Neural cell (in vitro differentiated cells): ENCODE results near the gene TPSAB1. TPM values are rescaled to one million over a fixed set of nuclear protein-coding genes. Genes with fewer than 3 reads are reported as not detected.

Experiments used
- H2AFZ ChIP-seq: fragments of 200-600, 300-800 bp; sonication (generic), shearing (Covaris generic); 2 replicates; pipeline ENCODE4 v1.6.0; 2014; ENCODE audit warnings: low read depth, mild to moderate bottlenecking, antibody characterized with exemption, low read length, moderate library complexity
- H3F3A ChIP-seq: fragments of 200-600 bp; shearing (Covaris generic); 2 replicates; pipeline ENCODE4 v1.6.1; 2016; ENCODE audit warnings: mild to moderate bottlenecking, moderate library complexity, mixed read lengths, antibody characterized with exemption, low read length; ENCODE audit not compliant: insufficient read depth, poor library complexity, severe bottlenecking
- H3K27ac ChIP-seq: fragments of 200-600, 300-800 bp; sonication (generic), shearing (Covaris generic); 2 replicates; pipeline ENCODE4 v1.5.1; 2014; ENCODE audit warnings: mild to moderate bottlenecking, low read length, moderate library complexity
- H3K27me3 ChIP-seq: fragments of 300-800, 200-600 bp; sonication (generic), shearing (Covaris generic); 2 replicates; pipeline ENCODE4 v1.6.0; 2014; ENCODE audit warnings: mild to moderate bottlenecking, low read depth, low read length, moderate library complexity; ENCODE audit not compliant: insufficient read depth
- H3K36me3 ChIP-seq: fragments of 300-800, 200-600 bp; sonication (generic), shearing (Covaris generic); 2 replicates; pipeline ENCODE4 v1.5.1; 2014; ENCODE audit warnings: mild to moderate bottlenecking, antibody characterized with exemption, low read length, moderate library complexity; ENCODE audit not compliant: insufficient read depth
- H3K4me2 ChIP-seq: fragments of 300-800, 200-600 bp; sonication (generic), shearing (Covaris generic); 2 replicates; pipeline ENCODE4 v1.6.0; 2014; ENCODE audit warnings: mild to moderate bottlenecking, low read length
- H3K4me3 ChIP-seq: fragments of 300-800, 200-600 bp; sonication (generic), shearing (Covaris generic); 2 replicates; pipeline ENCODE4 v1.5.1; 2014; ENCODE audit warnings: mild to moderate bottlenecking, low read length, moderate library complexity
- H3K79me2 ChIP-seq: fragments of 200-600 bp; shearing (Covaris generic); replicated peaks from 2 replicates; pipeline ENCODE4 v1.6.0; 2014; ENCODE audit warnings: mild to moderate bottlenecking, low read length, moderate library complexity; ENCODE audit not compliant: insufficient read depth
- H3K9ac ChIP-seq: fragments of 300-800, 200-600 bp; sonication (generic), shearing (Covaris generic); 2 replicates; pipeline ENCODE4 v1.6.1; 2016; ENCODE audit warnings: mild to moderate bottlenecking, low read length, mixed read lengths
- H3K9me2 ChIP-seq: fragments of 200-600 bp; shearing (Covaris generic); 2 replicates; pipeline ENCODE4 v1.6.1; 2016; ENCODE audit warnings: mild to moderate bottlenecking, low read length, mixed read lengths; ENCODE audit not compliant: insufficient read depth
- H3K9me3 ChIP-seq: fragments of 200-600, 300-800 bp; sonication (generic), shearing (Covaris generic); 2 replicates; pipeline ENCODE4 v1.6.1; 2016; ENCODE audit warnings: mild to moderate bottlenecking, mixed run types, low read length, moderate library complexity, mixed read lengths
- H4K20me1 ChIP-seq: fragments of 200-600 bp; shearing (Covaris generic); 2 replicates; pipeline ENCODE4 v1.6.1; 2016; ENCODE audit warnings: mild to moderate bottlenecking, mixed run types; ENCODE audit not compliant: insufficient read depth
- EP300 ChIP-seq: fragments of 450-650 bp; conservative IDR thresholded peaks from 2 replicates; pipeline ENCODE4 v1.6.1; 2014; ENCODE audit warnings: antibody characterized with exemption, mild to moderate bottlenecking, moderate library complexity; ENCODE audit not compliant: poor library complexity, severe bottlenecking
- EZH2 ChIP-seq: fragments of 200-600, 300-800 bp; shearing (Covaris generic), sonication (generic); IDR thresholded peaks from 2 replicates; pipeline ENCODE4 v1.6.1; 2014; ENCODE audit warnings: antibody characterized with exemption, low read length, borderline replicate concordance, mild to moderate bottlenecking; ENCODE audit not compliant: insufficient read depth, poor library complexity, severe bottlenecking
- MXI1 ChIP-seq: fragments of 450-650 bp; conservative IDR thresholded peaks from 2 replicates; pipeline ENCODE4 v1.6.1; 2014; ENCODE audit warnings: antibody characterized with exemption, mild to moderate bottlenecking; ENCODE audit not compliant: poor library complexity, severe bottlenecking
- POLR2AphosphoS5 ChIP-seq: IDR thresholded peaks from 2 replicates; pipeline ENCODE4 v1.6.1; 2012
- RAD21 ChIP-seq: fragments of 450-650 bp; conservative IDR thresholded peaks from 2 replicates; pipeline ENCODE4 v1.6.1; 2014; ENCODE audit warnings: antibody characterized with exemption, mild to moderate bottlenecking, moderate library complexity
- REST ChIP-seq: IDR thresholded peaks from 2 replicates; pipeline ENCODE4 v1.6.1; 2012; ENCODE audit warnings: borderline replicate concordance
- SMC3 ChIP-seq: fragments of 450-650 bp; conservative IDR thresholded peaks from 2 replicates; pipeline ENCODE4 v1.6.1; 2014; ENCODE audit warnings: antibody characterized with exemption, mild to moderate bottlenecking, moderate library complexity; ENCODE audit not compliant: poor library complexity
- TAF1 ChIP-seq: IDR thresholded peaks from 2 replicates; pipeline ENCODE4 v1.6.1; 2012; ENCODE audit warnings: low read depth
- polyA plus RNA-seq: library from polyadenylated mRNA; depleted of rRNA; stranded (reverse); fragments of >200 nt; gene quantifications from 2 replicates; pipeline ENCODE4 v1.2.3, GENCODE V29; 2014
- TF ChIP-seq, protein P1 (sequence below): fragments of 450-650 bp; IDR thresholded peaks from 2 replicates; pipeline ENCODE4 v1.5.1; 2014; ENCODE audit warnings: antibody characterized with exemption, mild to moderate bottlenecking, moderate library complexity; ENCODE audit not compliant: poor library complexity, severe bottlenecking

The TPSAB1 gene
- polyA plus RNA-seq, 1 donor from 2014 or later, result not detected

- H3K9me3 ChIP-seq, result no peaks in the 10 kb centered on the region
- no peaks in the 10 kb centered on the region for H4K20me1 ChIP-seq
- H2AFZ ChIP-seq, result no peak overlapping the region
- no peaks in the 10 kb centered on the region for H3K36me3 ChIP-seq
- no peaks in the 10 kb centered on the region for H3K9me2 ChIP-seq
- H3F3A ChIP-seq, result no peaks in the 10 kb centered on the region
- H3K27me3 ChIP-seq, result no peaks in the 10 kb centered on the region
- TF ChIP-seq TAF1 (no peak), MXI1 (no peak), RAD21 (no peak), POLR2AphosphoS5 (no peak), SMC3 (no peak), EZH2 (no peak), REST (no peak), EP300 (no peak)
- TF ChIP-seq, protein P1, sequence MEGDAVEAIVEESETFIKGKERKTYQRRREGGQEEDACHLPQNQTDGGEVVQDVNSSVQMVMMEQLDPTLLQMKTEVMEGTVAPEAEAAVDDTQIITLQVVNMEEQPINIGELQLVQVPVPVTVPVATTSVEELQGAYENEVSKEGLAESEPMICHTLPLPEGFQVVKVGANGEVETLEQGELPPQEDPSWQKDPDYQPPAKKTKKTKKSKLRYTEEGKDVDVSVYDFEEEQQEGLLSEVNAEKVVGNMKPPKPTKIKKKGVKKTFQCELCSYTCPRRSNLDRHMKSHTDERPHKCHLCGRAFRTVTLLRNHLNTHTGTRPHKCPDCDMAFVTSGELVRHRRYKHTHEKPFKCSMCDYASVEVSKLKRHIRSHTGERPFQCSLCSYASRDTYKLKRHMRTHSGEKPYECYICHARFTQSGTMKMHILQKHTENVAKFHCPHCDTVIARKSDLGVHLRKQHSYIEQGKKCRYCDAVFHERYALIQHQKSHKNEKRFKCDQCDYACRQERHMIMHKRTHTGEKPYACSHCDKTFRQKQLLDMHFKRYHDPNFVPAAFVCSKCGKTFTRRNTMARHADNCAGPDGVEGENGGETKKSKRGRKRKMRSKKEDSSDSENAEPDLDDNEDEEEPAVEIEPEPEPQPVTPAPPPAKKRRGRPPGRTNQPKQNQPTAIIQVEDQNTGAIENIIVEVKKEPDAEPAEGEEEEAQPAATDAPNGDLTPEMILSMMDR, result no peak
- H3K27ac ChIP-seq, result no peak overlapping the region
- H3K9ac ChIP-seq, result no peak overlapping the region
- no peak overlapping the region for H3K4me2 ChIP-seq
- H3K79me2 ChIP-seq, result no peaks in the 10 kb centered on the region
- H3K4me3 ChIP-seq, result no peak overlapping the region
Measured at GRCh38 chr16:1280783-1281182, 40.3 kb downstream of the TPSAB1 start.

DNA sequence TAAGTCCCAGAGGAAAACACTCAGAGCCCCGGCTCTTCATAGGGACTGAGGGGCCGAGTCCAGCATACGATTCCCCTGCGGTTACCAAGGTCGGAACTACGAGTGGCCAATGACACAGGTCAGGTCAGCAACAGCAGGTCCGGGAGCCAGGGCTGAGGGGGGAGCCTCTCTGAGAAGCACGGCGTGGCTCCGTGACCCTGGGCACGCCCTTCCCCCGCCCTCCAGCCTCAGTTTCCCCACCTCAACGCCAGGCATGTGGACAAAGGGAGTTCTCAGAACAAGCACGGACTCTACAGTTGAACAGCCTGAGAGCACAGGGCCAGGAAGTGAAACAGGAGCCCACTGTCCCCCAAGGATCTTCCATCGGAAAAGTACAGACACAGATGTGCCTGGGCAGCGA is 41.0 kb downstream of the TPSAB1 start:
- Histone ChIP-seq H2AFZ (no peak overlapping the region), H3K27me3 (no peaks in the 10 kb centered on the region), H3K9me3 (no peaks in the 10 kb centered on the region), H4K20me1 (no peaks in the 10 kb centered on the region), H3K36me3 (no peaks in the 10 kb centered on the region), H3K9me2 (no peaks in the 10 kb centered on the region), H3K27ac (no peak overlapping the region), H3K79me2 (no peaks in the 10 kb centered on the region), H3K4me2 (no peak overlapping the region), H3K9ac (no peak overlapping the region), H3K4me3 (no peak overlapping the region), H3F3A (no peaks in the 10 kb centered on the region)
- no peak for TF ChIP-seq POLR2AphosphoS5
- TF ChIP-seq RAD21, result no peak
- TF ChIP-seq MXI1, result no peak
- TF ChIP-seq EZH2, result no peak
- TF ChIP-seq REST, result no peak
- no peak for TF ChIP-seq EP300
